GM21737 (cell line): ENCODE data around the gene ZDHHC11.
"Not testable (repeated sequence)": the region's sequence is repeated elsewhere in the genome, so short reads cannot be mapped to it uniquely, and the experiment has no call there.

Source experiments
- ATAC-seq: cut with Tn5 transposase; IDR thresholded peaks from one replicate; pipeline ENCODE4 v1.9.1; 2021; ENCODE audit warnings: mild to moderate bottlenecking, moderate library complexity; ENCODE audit not compliant: unreplicated experiment

Gene ZDHHC11

DNA sequence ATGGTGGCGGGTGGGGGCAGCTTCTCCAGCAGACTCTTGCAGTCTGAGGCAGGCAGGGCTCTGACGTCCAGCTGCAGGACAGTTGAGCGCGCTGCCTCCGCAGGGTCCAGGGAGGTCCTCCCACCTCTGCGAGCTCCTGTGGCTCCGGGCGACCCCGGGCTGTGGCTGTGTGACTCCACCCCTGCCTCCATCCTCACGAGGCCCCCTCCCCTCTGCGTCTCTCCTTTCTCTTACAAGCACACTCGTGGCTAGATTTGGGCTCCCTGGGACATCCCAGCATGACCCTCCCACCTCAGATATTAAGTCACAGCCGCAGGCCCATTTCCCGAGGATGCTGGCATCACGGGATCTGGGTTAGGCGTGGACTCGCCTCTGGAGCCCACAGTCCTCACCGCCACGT lies 100.6 kb downstream of the ZDHHC11 start:
- not testable (repeated sequence) for ATAC-seq

DNA sequence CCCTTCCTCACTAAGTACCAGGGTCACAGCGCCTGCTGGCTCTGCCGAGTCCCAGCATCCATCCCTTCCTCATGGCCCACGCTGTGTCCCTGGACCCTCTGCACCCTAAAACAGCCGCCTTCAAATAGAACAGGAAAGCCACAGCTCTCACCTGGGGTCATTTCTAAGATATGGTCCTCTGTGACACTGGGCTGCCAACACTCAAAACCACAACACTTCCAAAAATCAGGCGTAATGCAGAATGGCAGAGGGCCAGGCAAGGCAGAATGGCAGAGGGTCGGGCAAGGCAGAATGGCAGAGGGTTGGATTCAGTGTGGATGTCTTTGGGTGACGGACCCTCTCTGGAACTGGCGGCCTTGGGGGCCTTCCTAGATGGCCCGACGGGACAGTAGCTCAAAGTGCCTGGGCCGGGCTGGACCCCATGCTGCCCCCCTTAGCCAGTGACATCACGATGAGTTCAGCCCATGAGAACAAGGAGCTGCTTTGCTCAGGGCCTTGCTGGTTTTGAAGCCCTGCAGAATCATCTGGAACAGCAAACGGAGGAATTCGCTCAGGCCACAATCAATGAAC lies 101.6 kb downstream of the ZDHHC11 start:
- ATAC-seq = no peak

DNA sequence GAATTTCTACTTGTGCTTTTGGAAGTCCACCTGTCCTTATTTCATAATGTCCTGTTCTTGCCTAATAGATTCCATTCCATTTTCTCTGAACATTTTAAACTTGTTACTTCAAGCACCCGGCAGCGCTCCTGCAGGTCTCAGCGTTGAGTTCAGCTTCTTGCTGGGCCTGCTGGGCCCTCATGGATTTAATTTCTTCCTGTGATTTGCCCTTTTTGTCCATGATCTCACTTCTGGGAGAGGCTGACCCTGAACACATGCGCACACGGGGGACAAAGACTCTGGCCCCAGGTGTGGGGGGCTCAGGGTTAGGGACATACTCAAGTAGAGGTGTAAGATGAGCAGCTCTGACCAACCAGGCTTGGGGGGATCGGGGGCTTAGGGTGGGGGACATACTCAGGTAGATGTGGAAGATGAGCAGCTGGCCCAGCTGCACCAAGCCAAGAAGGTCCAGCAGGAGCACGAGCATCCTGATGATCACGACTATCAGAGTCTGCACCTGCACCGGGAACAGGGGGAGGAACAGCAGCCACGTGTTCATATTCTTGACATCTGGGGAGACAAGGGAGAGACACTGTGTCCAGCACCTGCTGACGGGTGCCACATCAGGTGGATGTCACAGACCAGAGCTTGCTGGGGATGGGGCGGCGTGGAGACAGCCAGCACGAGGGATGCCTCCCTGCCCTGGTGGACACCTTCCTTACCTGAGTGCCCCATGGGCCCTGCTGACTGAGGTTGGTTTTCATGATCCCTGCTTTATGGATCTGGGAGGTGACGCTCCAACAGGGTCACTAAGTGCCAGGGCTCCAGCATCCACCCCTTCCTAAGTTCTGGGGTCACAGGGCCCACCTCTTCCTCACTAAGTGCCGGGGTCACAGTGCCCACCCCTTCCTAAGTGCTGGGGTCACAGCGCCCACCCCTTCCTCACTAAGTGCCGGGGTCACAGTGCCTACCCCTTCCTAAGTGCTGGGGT lies 102.5 kb downstream of the ZDHHC11 start:
- not testable (repeated sequence) for ATAC-seq

DNA sequence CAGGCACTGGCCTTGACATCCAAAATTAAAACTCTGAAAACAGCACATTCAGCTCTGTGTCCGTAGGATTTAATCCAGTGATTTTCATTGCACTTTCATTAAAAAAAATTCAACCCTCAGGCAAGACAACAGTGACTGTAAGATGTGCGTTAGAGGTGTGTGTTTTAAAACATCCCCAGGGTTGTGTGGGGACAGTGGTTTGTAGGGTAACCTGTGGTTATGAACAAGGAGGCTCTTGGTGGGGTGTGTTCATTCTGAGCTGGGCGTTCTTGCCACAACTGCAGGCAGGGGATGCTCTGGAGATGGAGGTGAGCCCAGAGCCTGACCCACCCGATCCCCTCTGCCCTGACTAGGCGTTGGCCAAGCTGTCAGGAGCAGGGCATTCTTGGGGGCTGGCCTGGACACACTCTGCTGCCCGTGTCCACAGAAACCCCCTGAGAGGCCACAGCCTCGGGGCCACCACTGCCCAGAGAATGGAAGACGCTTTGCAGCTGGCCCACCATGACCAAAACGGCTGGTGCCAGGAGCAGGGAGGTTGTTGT lies 103.4 kb downstream of the ZDHHC11 start:
- ATAC-seq = not testable (repeated sequence)

DNA sequence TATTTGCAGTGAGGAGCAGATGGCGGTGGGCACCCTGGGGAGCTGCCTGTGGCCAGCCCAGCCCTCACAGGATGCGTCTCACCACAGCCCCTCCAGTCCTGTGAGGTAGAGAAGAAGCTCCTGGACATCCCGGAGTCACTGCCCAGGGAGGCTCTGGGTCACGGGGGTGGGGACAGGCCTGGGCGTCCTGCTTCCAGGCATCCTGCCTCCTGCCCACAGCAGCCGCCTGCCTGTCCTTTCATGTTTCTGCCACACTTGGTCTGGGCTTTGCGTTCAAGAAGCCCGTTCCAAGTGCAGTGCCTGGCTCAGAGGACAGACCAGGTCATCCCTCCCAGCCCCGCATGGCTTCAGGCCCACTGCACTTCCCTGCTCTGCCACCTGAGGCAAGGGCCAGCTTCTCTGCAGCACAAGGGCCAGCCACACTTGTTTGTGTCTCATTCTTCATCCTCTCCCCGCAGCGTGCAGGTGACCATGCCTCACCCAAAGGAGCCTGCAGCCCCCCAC lies 104.5 kb downstream of the ZDHHC11 start:
- ATAC-seq = no peak
